HepG2 (cell line): Measurements from ENCODE around the gene SIK3. TPM values are rescaled to one million over a fixed set of nuclear protein-coding genes. Genes with fewer than 3 reads are reported as not detected.

Experiments
- ARID3A ChIP-seq: IDR thresholded peaks from 2 replicates; pipeline ENCODE4 v1.6.1; 2012; ENCODE audit warnings: low read depth, low read length, improper control_type of control experiment
- CBX2 ChIP-seq, 2 experiments: fragments of 200-600 bp in 1 of 2; sonication (generic); formaldehyde crosslinking in 1 of 2; IDR thresholded peaks; 2 replicates each; pipeline versions ENCODE4 v1.7.0 to v1.8.1; 2018 to 2022; ENCODE audit warnings: low read depth in 2 of 2, low read length in 1 of 2, mild to moderate bottlenecking in 1 of 2, missing genetic modification reagents in 1 of 2
- DMAP1 ChIP-seq: IDR thresholded peaks from 2 replicates; pipeline ENCODE4 v1.6.1; 2016
- MXD4 ChIP-seq: IDR thresholded peaks from 2 replicates; pipeline ENCODE4 v1.6.1; 2016; ENCODE audit warnings: mild to moderate bottlenecking, missing biosample characterization, missing genetic modification reagents
- POLR2AphosphoS5 ChIP-seq: IDR thresholded peaks from 2 replicates; pipeline ENCODE4 v1.6.1; 2012; ENCODE audit warnings: low read depth, low read length
- TRAFD1 ChIP-seq: sonication (generic); formaldehyde crosslinking; IDR thresholded peaks from 2 replicates; pipeline ENCODE4 v1.5.1; 2020; ENCODE audit warnings: missing genetic modification reagents, mild to moderate bottlenecking, borderline replicate concordance
- U2AF2 ChIP-seq: fragments of 200-400 bp; formaldehyde crosslinking; IDR thresholded peaks from 2 replicates; pipeline ENCODE4 v1.6.1; 2017; ENCODE audit warnings: low read depth, mild to moderate bottlenecking, low read length
- ZBTB3 ChIP-seq: sonication (generic); formaldehyde crosslinking; IDR thresholded peaks from 2 replicates; pipeline ENCODE4 v1.4.0; 2020; ENCODE audit warnings: low read depth, mild to moderate bottlenecking, moderate library complexity, missing genetic modification reagents, borderline replicate concordance
- ZFP37 ChIP-seq: sonication (generic); formaldehyde crosslinking; IDR thresholded peaks from 2 replicates; pipeline ENCODE4 v1.4.0; 2020; ENCODE audit warnings: missing genetic modification reagents, borderline replicate concordance
- ZFX ChIP-seq: sonication (generic); formaldehyde crosslinking; IDR thresholded peaks from 2 replicates; pipeline ENCODE4 v1.4.0; 2020; ENCODE audit warnings: mild to moderate bottlenecking, low read depth, missing genetic modification reagents, moderate library complexity
- ZKSCAN8 ChIP-seq: IDR thresholded peaks from 2 replicates; pipeline ENCODE4 v1.6.1; 2016; ENCODE audit warnings: borderline replicate concordance, missing genetic modification reagents, missing compliant biosample characterization
- ZMYM3 ChIP-seq: sonication (generic); formaldehyde crosslinking; IDR thresholded peaks from 2 replicates; pipeline ENCODE4 v1.5.1; 2020; ENCODE audit warnings: mild to moderate bottlenecking, missing genetic modification reagents
- ZNF138 ChIP-seq: sonication (generic); formaldehyde crosslinking; IDR thresholded peaks from 2 replicates; pipeline ENCODE4 v1.5.0; 2020; ENCODE audit warnings: mild to moderate bottlenecking, low read depth, missing genetic modification reagents
- ZNF224 ChIP-seq: sonication (generic); formaldehyde crosslinking; IDR thresholded peaks from 2 replicates; pipeline ENCODE4 v1.5.0; 2020; ENCODE audit warnings: mild to moderate bottlenecking, missing genetic modification reagents
- ZNF232 ChIP-seq: sonication (generic); formaldehyde crosslinking; IDR thresholded peaks from 2 replicates; pipeline ENCODE4 v1.4.0; 2020; ENCODE audit warnings: missing genetic modification reagents, borderline replicate concordance
- ZNF329 ChIP-seq: sonication (generic); formaldehyde crosslinking; IDR thresholded peaks from 2 replicates; pipeline ENCODE4 v1.9.0; 2021; ENCODE audit warnings: low read depth, mild to moderate bottlenecking, missing genetic modification reagents
- ZNF678 ChIP-seq: sonication (generic); formaldehyde crosslinking; IDR thresholded peaks from 2 replicates; pipeline ENCODE4 v1.4.0; 2020; ENCODE audit warnings: mild to moderate bottlenecking, missing genetic modification reagents
- ZNF839 ChIP-seq: sonication (generic); formaldehyde crosslinking; IDR thresholded peaks from 2 replicates; pipeline ENCODE4 v1.4.0; 2020; ENCODE audit warnings: missing genetic modification reagents, mild to moderate bottlenecking, borderline replicate concordance
- polyA plus RNA-seq, 8 experiments: library from polyadenylated mRNA; depleted of rRNA in 3 of 8; stranded (reverse) in 7 of 8; unstranded in 1 of 8; fragments of >200 nt; fragmentation: Illumina TruSeq in 4 of 8; extraction: Trizol in 4 of 8; gene quantifications; 2 replicates each; pipeline versions ENCODE4 v1.2.1 to v1.2.3, GENCODE V29; 2011 to 2016; ENCODE audit warnings: low read depth in 4 of 8, missing spikeins in 1 of 8, mixed read lengths in 1 of 8; ENCODE audit not compliant: insufficient read depth in 1 of 8
- total RNA-seq, 5 experiments: library from RNA; depleted of rRNA; stranded (reverse); fragments of >200 nt; fragmentation: Illumina TruSeq; extraction: Trizol; gene quantifications; 2 replicates each; pipeline ENCODE4 v1.2.3, GENCODE V29; 2016; ENCODE audit warnings: low read depth in 1 of 5
- TF ChIP-seq, protein P1 (sequence below): sonication (generic); formaldehyde crosslinking; IDR thresholded peaks from 2 replicates; pipeline ENCODE4 v1.5.0; 2020; ENCODE audit warnings: mild to moderate bottlenecking, missing genetic modification reagents
- TF ChIP-seq, protein P2 (sequence below): sonication (generic); formaldehyde crosslinking; IDR thresholded peaks from 2 replicates; pipeline ENCODE4 v1.8.1; 2023; ENCODE audit warnings: mild to moderate bottlenecking, missing genetic modification reagents

The SIK3 gene
- total and polyA plus RNA-seq, 2 of the 13 experiments (the other 11 are each of a cell fraction or from before 2014, with no cell fraction given) = 5.7 to 9.8 TPM

DNA sequence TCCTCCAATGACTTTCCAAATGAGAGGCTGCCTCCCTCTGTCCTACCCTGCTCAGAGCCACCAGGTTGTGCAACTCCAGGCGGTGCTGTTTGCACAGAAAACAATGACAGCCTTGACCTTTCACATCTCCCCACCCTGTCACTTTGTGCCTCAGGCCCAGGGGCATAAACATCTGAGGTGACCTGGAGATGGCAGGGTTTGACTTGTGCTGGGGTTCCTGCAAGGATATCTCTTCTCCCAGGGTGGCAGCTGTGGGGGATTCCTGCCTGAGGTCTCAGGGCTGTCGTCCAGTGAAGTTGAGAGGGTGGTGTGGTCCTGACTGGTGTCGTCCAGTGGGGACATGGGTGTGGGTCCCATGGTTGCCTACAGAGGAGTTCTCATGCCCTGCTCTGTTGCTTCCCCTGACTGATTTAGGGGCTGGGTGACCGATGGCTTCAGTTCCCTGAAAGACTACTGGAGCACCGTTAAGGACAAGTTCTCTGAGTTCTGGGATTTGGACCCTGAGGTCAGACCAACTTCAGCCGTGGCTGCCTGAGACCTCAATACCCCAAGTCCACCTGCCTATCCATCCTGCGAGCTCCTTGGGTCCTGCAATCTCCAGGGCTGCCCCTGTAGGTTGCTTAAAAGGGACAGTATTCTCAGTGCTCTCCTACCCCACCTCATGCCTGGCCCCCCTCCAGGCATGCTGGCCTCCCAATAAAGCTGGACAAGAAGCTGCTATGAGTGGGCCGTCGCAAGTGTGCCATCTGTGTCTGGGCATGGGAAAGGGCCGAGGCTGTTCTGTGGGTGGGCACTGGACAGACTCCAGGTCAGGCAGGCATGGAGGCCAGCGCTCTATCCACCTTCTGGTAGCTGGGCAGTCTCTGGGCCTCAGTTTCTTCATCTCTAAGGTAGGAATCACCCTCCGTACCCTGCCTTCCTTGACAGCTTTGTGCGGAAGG, 265.6 kb downstream of the SIK3 start (continued):
- TF ChIP-seq, protein P1, sequence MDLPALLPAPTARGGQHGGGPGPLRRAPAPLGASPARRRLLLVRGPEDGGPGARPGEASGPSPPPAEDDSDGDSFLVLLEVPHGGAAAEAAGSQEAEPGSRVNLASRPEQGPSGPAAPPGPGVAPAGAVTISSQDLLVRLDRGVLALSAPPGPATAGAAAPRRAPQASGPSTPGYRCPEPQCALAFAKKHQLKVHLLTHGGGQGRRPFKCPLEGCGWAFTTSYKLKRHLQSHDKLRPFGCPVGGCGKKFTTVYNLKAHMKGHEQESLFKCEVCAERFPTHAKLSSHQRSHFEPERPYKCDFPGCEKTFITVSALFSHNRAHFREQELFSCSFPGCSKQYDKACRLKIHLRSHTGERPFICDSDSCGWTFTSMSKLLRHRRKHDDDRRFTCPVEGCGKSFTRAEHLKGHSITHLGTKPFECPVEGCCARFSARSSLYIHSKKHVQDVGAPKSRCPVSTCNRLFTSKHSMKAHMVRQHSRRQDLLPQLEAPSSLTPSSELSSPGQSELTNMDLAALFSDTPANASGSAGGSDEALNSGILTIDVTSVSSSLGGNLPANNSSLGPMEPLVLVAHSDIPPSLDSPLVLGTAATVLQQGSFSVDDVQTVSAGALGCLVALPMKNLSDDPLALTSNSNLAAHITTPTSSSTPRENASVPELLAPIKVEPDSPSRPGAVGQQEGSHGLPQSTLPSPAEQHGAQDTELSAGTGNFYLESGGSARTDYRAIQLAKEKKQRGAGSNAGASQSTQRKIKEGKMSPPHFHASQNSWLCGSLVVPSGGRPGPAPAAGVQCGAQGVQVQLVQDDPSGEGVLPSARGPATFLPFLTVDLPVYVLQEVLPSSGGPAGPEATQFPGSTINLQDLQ (CRISPR knock-in tag) = peak; percentile 87
- TF ChIP-seq ZBTB3 (CRISPR knock-in tag) (no peak), ZNF138 (CRISPR knock-in tag) (no peak), CBX2 (IDR thresholded peaks at IDR 0.05; ENCODE audit: low read depth, low read length) (no peak), CBX2 (CRISPR knock-in tag; IDR thresholded peaks at IDR 0.05; ENCODE audit: low read depth) (no peak), ZNF839 (CRISPR knock-in tag) (peak; percentile 70; the same call in 1 of the 2 replicates), TRAFD1 (no peak), ZKSCAN8 (CRISPR knock-in tag) (peak; percentile 96; the same call in 1 of the 2 replicates), ZMYM3 (CRISPR knock-in tag) (peak; percentile 69; the same call in 1 of the 2 replicates), DMAP1 (CRISPR knock-in tag) (peak; percentile 87), ZFX (CRISPR knock-in tag) (peak; percentile 72), MXD4 (CRISPR knock-in tag) (peak; percentile 74; the same call in 1 of the 2 replicates), ARID3A (peak; percentile 72), ZNF224 (CRISPR knock-in tag) (peak; percentile 92), ZNF329 (CRISPR knock-in tag) (0 out of 2 replicates have a peak, but pooled peaks have one; percentile 48), U2AF2 (no peak), ZFP37 (CRISPR knock-in tag) (peak; percentile 85; the same call in 1 of the 2 replicates), ZNF232 (CRISPR knock-in tag) (peak; percentile 12; the same call in 1 of the 2 replicates), ZNF678 (CRISPR knock-in tag) (no peak), POLR2AphosphoS5 (peak; percentile 87)
- TF ChIP-seq, protein P2, sequence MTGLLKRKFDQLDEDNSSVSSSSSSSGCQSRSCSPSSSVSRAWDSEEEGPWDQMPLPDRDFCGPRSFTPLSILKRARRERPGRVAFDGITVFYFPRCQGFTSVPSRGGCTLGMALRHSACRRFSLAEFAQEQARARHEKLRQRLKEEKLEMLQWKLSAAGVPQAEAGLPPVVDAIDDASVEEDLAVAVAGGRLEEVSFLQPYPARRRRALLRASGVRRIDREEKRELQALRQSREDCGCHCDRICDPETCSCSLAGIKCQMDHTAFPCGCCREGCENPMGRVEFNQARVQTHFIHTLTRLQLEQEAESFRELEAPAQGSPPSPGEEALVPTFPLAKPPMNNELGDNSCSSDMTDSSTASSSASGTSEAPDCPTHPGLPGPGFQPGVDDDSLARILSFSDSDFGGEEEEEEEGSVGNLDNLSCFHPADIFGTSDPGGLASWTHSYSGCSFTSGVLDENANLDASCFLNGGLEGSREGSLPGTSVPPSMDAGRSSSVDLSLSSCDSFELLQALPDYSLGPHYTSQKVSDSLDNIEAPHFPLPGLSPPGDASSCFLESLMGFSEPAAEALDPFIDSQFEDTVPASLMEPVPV (CRISPR knock-in tag) = no peak
